Stimulated activated CD4-positive, alpha-beta T cell treated with anti-CD3 and anti-CD28 coated beads, Interleukin-4, amount 100 ng/mL, for 1 hour (primary cell): ENCODE measurements around the gene VIT.
"Not testable (repeated sequence)": the region's sequence is repeated elsewhere in the genome, so short reads cannot be mapped to it uniquely, and the experiment has no call there.

ENCODE experiments used
- DNase-seq: peaks from one replicate; pipeline ENCODE4 v3.0.0-alpha.2; 2020

VIT gene

DNA sequence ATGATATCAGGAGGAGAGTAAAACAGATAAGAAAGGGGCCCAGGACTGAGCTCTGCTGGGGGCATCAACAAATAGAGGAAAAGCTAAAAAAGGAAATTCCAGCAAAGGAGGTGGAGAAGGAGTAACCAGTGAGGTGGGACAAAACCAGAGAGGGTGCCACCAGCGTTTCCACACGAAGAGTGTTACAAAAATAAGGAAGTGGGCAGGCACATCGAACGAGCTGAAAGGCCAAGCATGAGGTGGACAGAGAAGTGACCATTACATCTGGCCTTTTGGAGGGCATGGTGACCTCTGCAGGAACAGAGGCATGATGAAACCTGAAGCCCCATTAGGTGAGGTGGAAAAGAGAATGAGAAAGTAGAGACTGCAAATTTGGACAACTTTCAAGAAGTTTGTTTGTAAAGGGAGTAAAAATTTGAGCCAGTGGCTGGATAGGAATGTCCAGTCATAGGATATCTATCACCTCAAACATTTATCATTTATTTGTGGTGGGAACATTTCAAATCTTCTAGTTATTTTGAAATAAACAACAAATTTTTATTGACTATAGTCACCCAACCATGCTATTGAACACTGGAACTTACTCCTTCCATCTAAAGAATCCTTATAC, 18.4 kb upstream of the VIT start:
- no peak for DNase-seq

GRCh38 chr2:36678856-36679255, 17.7 kb upstream of the VIT start:
- no peak for DNase-seq

DNA sequence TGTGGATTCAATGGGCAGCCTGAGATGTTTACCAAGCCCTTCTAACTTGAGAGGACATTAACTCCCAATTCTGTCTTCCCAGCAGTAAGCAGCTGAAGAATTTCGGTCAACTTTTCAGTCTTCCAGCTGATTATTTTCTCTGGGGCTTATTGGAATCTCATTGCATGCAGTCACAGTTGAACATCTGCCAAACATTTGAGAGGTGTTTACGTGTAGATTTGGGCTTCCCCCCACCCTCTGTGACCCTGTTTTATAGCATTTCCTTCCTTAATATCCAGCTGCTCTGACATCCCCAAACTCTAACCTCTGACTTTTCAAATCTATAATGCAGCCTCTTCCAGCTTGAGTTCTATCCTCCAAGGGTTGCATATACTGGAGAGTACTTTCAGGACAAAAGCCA, 16.5 kb upstream of the VIT start:
- DNase-seq: no peak

DNA sequence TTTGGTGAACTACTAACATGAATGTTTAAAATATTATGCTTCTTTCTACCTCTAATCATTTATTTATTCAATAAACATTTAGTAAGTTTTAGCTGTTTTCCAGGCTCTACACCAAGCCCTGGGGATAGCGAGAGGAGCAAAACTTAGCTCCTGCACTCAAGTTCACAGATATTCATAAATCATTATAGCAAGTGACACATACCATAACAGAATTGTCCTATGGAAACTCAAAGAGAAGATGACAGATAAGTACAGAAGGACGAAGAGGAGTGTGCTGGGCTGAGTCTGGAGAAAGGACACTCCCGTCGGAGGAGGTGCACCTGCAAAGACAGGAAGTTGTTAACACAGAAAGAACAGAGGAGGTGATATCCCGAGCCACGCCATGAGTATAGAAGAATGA, 13.9 kb upstream of the VIT start:
- no peak for DNase-seq

GRCh38 chr2:36683002-36683401, 13.5 kb upstream of the VIT start:
- DNase-seq: no peak

DNA sequence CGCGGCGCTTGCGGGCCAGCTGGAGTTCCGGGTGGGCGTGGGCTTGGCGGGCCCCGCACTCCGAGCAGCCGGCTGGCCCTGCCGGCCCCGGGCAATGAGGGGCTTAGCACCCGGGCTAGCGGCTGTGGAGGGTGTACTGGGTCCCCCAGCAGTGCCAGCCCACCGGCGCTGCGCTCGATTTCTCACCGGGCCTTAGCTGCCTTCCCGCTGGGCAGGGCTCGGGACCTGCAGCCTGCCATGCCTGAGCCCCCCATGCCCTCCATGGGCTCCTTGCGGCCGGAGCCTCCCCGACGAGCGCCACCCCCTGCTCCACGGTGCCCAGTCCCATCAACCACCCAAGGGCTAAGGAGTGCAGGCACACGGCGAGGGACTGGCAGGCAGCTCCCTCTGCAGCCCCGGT, 8.2 kb upstream of the VIT start:
- not testable (repeated sequence) for DNase-seq

DNA sequence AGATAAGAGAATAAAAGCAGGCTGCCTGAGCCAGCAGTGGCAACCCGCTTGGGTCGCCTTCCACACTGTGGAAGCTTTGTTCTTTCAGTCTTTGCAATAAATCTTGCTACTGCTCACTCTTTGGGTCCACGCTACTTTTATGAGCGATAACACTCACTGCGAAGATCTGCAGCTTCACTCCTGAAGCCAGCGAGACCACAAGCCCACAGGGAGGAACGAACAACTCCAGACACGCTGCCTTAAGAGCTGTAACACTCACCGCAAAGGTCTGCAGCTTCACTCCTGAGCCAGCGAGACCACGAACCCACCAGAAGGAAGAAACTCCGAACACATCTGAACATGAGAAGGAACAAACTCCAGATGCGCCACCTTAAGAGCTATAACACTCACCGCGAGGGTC, 7.5 kb upstream of the VIT start:
- not testable (repeated sequence) for DNase-seq

DNA sequence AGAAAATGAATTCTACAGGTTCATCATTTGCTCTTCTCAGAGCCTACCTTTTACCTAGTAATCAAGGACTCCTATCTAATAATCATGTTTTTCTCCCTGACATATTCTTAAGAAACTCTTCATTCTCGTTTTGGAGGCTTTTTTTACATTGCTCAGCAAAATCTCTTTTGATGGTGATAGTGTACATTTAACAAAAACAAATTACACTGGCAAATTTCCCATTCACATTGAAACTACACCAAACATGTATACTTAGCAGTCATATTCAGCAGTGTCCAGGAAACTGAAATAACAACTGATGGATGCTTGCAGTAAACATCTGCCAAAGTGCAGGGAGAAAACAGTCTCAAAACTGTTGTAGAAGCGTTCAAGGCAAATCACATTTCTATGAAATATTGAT, 4.4 kb upstream of the VIT start:
- DNase-seq: no peak

DNA sequence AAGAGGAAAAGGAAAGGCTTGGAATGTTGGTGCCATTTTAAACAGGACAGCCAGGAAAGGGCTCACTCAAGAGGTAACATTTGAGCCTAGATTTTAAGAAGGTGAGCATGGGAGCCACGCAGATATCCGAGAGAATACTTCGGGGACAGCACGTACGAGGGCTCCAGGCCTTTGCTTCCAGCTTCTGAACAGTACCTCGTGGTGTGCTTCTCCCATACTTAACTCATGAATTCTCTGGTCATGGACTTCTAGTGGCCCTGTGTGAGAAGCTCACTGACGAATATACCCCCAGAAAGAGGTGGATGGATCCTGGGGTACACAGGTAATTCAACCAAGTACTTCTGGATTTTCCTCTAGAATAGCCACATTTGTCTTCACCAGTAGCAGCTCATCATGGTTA, 2.7 kb upstream of the VIT start:
- no peak for DNase-seq

DNA sequence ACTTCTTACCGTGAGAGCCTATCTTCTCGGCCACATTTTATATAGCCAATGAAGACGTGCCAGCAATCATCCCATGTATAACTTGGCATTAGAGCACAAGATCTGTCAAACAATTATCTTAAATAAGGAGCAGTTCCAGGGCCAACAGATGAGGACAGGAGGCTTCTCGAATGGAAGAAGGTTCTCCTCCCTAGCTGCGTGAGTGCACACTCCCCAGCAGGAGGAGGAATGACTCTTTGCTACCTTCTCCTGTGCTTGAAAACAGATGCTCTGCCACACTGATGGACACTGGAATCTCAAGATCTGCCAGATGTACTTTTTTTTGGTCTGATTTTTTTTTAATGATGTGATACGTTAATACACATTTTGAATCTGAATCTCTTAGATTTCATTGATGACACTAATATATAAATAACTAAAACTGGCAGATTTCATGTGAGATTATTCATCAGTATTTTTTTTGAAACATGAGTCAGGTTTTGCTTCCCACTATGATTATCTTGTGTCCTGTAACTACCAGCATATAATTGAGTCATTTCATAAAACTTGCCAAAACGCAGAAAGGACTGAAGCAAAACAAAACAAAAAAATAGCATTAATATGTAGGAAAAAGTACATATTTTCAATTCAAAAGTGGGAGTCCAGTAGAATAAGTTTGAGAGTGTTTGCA, 626 bp upstream of the VIT start:
- no peak for DNase-seq

DNA sequence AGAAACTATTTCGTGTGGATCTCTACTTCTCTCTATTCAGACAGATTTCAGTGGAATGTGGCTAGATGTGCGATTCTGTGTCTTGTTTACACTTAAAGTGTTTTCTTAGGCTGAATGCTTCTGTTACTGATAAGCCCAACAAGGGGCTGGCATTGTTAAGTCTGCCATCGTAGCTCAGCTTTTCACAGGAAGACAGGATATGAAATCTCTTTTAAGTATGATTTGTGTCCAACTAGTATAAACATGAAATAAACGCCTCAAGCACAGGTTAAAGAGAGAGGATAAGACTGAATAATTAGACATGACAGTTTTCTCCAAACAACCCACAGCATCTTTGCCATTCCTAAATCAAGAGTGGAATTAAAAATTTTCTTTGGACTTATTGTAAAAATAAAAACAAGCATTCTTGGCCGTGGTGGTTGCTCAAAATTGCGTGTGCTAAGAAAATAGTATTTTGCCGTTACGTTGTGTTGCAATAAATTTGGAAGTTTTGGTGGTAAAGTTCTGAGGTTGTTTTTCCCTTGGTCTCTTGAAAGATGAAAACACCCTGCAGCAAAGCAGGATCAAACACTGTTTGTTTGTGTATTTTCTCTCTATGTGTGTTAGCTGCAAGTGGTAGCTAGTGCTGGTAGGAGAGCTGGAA, 1.0 kb downstream of the VIT start:
- DNase-seq: no peak

DNA sequence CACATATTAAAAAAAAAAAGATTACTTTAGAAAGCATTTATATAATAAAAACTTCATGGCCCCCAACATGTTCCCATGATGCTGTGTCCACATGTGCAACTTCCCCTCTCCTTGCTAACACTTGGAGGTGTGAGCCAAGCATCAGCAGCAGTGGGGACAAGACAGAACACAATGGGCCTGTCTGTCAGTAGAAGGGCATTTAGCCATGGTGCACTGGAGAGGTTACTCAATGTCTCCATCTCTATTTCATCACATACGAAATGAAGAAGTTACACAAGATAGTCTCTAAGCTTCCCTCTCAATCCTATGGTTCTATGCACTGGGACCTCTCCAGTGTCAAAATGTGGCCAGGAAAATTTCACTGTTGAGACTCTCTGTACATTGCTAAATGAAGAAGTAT, 2.5 kb downstream of the VIT start:
- DNase-seq: no peak

DNA sequence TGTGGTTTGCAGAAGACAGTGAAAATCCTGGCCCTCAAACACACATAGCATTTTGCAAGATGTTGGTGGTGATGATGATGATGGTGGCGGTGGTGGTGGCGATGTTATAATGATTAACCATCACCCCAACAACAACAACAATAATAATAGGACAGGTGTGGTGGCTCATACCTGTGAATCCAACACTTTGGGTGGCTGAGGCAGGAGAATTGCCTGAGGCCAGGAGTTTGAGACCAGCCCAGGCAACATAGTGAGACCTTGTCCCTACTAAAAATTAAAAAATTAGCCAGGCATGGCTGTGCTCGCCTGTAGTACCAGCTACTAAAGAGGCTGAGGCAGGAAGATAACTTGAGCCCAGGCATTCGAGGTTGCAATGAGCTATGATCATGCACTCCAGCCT, 3.8 kb downstream of the VIT start:
- DNase-seq: no peak

DNA sequence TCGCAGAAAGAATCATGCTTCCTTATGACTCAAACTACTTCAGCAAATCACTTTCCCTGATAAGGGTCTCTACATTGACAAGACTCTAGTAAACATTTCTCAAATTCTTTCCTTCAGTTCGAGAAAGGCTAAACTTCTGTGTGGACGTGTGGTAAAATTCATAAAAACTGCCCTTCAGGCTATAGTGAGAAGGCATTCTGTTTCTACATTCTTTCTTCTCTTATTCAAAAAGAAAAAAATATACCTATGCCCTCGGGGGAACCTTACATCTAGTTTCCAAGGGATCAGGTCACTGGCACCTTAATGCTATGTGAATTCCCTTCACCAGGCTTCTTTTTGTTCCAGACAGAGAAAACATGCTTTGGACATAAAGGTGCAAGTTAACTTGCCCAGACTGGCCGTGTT, 4.9 kb downstream of the VIT start:
- no peak for DNase-seq

- DNase-seq: no peak
These were observed 5.4 kb downstream of the VIT start for GRCh38 chr2:36701918-36702317.

DNA sequence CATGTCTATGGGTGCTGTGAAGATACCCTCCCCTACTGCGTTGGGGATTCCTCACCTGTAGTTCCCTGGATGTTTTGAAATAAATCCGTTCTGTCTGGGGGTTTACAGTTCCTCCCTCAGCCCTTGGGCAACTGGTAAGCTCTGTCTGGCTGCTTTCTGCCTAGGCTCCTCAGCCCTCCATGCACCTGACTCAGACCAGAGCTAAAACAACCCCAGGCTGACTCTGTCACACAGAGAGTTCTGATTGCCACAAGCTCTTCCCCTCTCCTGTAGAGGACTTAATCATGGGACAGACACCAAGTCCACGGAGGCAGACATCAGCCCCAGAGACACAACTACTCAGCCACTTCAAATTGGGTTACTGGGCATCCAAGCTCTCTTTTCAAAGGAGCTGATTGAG, 6.3 kb downstream of the VIT start:
- no peak for DNase-seq

DNA sequence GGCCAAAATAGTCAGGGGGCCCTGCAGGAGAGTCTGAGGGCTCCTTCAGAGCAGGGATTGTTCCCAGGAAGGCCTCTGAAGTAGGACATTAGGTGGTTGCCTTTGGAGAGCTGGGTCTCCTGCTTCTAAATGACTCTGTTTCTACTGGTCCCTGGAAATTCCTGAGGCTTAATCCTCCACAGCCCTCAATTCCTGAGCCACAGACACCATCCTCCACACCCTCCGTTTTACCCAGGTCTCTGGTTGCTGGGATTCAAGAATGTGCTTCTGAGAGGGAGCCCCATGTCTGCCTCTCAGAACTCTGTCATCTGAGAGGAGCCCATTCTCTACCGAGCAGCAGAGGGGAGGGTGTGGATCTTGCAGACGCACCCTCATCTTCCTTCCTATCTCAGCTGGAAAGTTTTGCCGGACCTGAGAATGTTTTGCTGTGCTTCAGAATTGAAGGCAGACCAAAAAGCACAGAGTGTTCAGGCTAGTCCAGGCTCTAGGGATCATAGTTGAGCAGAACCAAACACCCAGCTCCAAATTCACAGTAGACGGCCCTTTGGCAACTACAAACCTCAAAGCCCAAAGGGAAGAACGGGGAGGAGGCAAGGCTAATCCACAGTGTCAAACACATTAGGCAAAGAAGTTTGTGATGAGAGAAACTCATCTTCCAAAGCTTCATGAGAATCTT, 8.1 kb downstream of the VIT start:
- no peak for DNase-seq

- no peak for DNase-seq
These were observed 9.0 kb downstream of the VIT start for GRCh38 chr2:36705326-36706020.

DNA sequence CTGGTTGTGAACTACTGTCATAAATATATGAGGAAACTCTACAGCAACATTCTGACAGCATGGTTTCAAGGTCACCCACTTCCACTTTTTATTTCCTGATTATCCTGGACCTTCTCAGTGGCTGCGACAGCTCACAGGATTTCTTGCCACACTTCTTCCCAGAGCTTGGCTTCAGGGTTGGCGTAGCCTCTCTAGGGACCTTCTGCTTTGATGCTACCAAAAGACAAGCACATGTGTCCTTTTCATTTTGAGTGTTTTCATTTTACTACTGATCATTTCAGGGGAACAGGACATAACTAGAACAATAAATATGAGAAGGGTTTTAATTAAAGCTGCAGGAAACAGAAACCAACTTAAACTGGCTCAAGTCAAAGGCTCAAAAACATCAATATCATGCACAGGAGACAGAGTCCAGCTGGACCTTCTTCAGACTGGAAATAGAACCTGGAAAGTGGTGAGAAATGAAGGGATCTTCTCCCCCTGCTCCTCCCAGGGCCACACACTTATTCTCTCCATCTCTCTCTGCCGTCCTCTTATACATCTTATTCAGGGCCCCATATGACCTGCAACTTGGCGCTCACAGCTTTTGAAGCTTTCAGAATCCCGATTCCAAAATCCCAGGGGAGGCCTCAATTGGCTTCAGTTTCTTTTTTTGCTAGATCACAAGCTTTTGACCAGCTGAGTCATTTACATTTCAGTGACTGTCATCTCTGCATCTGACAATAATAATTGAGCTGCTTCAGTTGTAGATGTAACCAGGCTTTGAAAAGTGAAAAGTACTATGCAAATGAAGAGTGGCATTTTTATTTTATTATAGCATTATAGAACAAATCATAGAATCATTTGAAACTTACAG, 9.7 kb downstream of the VIT start:
- no peak for DNase-seq

DNA sequence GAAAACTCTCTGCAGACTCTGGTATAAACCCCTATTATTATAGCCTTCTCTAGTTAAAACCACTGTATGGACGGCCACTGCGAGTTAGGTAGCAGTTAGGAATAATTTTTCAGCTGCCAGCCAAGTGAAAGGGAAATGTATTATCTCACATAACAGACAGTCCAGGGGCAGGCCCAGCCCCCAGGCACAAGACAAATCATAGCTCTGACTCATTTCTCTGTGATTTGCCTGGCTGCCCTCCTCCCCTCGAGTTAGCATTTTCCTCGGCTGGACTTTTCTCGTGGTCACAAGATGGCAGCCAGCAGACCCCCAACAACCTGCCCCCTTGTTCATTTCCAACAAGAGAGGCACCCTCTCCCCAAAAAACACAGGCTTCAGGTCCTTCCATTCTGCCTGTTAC, 10.5 kb downstream of the VIT start:
- DNase-seq: no peak

DNA sequence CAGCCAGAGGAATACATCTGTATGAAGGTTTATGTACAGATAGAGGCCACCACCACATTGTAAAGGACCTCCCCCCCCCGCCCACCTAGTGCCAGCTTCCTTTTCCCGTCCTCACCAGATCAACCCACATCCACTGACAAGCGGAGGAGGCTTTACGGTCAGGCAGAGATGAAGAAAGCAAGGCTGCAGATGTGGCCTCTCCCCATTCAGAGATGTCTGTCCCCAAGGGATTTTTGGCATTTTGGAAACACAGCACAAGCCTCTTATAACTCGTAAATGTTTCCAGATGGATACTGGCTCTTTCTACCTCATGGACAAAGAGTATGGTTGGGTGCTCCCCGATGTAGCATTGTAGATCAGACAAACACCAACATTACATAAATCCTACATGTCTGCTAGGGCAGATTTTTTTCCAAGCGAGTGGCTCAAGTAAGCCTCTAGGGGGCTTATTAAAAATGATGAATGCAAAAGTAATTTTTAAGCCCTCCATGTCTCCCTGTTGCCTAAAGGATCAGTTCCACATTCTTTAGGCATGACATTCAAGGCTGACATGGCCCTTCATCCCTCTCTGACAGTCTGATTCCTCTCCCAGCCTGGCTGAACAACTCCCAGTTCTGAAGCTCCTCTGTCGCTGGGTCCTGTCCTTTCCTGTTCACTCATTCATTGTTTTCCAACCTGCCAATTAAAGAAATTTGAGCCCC, 11.7 kb downstream of the VIT start:
- no peak for DNase-seq
